ENCODE data around the gene TMEM45B. TPM values are rescaled to one million over a fixed set of nuclear protein-coding genes. Genes with fewer than 3 reads are reported as not detected.

Gene TMEM45B
- total RNA-seq, 4 donors from 2014 or later = 0.47 to 3.9 TPM; not detected in 2

DNA sequence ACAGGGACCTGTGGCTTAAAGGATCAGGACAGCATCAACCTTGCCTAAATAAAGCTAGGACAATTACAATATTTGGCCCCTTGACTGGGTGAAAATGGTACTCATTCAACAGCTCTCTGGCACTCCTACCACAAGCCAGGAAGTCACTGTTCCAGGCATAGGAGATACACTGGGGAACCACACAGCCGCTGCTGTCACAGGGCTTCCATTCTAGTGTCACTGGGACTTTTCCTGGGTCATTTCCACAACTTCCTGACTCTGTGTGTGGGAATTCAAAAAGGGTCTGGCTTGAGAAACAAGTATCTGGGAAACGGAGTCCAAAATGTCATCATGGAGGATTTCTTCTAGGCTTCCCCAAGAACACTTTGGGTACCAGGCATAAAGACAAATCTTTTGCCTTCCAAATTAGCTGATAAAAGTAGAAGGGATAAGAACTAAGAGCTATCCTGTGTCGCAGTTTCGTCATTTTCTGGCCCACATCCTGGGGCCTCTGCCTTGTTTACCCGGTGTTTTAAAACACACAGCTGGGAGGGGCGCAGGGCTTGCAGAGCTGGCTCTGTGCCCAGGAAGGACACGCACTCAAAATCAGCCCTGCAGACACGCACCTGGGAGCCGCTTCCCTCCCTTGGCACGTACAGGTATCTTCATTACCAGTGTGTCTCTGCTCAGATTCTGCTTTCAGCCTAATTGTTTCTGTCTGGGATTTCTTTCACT, 38.0 kb downstream of the TMEM45B start:
- Histone ChIP-seq H3K36me3 (peaks cover 0 to 10% of the 10 kb centered on the region in 2 donors), H3K27me3 (no peaks in the 10 kb centered on the region), H3K27ac (no peak overlapping the region), H3K4me3 (no peak overlapping the region), H3K4me1 (no peaks in the 10 kb centered on the region), H3K9me3 (no peaks in the 10 kb centered on the region)
- WGBS, 2 donors (ENCODE audit: low coverage in 1 of 2) = 16 to 24% methylated on average over 4 to 7 of the region's 10 CpGs
- ATAC-seq = no peak
- TF ChIP-seq EP300 (IDR thresholded peaks at IDR 0.05) (no peak), POLR2AphosphoS5 (IDR thresholded peaks at IDR 0.05) (no peak), POLR2A (IDR thresholded peaks at IDR 0.05) (no peak)
- TF ChIP-seq, protein P1, sequence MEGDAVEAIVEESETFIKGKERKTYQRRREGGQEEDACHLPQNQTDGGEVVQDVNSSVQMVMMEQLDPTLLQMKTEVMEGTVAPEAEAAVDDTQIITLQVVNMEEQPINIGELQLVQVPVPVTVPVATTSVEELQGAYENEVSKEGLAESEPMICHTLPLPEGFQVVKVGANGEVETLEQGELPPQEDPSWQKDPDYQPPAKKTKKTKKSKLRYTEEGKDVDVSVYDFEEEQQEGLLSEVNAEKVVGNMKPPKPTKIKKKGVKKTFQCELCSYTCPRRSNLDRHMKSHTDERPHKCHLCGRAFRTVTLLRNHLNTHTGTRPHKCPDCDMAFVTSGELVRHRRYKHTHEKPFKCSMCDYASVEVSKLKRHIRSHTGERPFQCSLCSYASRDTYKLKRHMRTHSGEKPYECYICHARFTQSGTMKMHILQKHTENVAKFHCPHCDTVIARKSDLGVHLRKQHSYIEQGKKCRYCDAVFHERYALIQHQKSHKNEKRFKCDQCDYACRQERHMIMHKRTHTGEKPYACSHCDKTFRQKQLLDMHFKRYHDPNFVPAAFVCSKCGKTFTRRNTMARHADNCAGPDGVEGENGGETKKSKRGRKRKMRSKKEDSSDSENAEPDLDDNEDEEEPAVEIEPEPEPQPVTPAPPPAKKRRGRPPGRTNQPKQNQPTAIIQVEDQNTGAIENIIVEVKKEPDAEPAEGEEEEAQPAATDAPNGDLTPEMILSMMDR (IDR thresholded peaks at IDR 0.05) = no peak

DNA sequence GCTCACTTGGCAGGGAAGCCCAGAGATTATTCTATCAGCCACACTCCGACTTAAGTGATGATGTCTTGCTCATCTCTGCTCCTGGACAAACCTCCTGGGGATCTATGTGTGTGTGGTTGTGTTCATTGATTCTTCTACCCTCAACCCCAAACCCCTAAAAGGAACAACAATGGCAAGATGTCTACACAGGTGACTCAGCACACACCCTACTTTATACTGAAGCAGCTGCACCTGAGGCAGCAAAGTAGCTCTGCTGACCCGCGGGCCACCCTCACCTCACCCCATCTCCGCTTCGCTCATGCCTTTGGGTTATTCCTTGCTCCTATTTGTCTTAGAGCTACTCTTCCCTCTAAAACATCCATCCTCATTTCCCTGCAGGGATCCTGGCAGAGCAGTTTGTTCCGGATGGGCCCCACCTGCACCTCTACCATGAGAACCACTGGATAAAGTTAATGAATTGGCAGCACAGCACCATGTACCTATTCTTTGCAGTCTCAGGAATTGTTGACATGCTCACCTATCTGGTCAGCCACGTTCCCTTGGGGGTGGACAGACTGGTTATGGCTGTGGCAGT, 38.7 kb downstream of the TMEM45B start:
- TF ChIP-seq, protein P1 (IDR thresholded peaks at IDR 0.05) = no peak
- TF ChIP-seq POLR2A (IDR thresholded peaks at IDR 0.05) (no peak), POLR2AphosphoS5 (IDR thresholded peaks at IDR 0.05) (no peak), EP300 (IDR thresholded peaks at IDR 0.05) (no peak)
- WGBS, 2 donors (ENCODE audit: low coverage in 1 of 2) = 78 to 87% methylated on average over 6 to 7 of the region's 7 CpGs
- ATAC-seq = no peak

DNA sequence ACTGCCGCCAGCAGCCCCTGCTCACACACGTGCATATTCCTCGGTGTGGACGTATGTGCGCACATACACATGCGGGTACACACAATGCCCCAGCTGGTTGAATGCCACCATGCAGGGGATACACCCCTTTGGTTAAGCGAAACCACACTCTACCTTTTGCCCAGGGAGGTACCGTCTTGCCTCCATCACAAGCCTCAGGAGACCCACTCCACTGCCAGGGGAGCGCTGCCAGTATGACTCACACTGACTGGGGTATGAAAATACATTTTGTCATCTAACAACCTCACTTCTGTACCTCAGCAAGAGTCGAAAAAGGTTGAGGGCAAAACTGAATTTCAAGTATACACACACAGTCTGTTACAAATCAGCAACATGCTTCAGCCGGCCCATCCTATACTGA, 39.4 kb downstream of the TMEM45B start:
- Histone ChIP-seq H3K4me3 (no peak overlapping the region), H3K9me3 (no peaks in the 10 kb centered on the region), H3K36me3 (peaks cover 0 to 24% of the 10 kb centered on the region in 2 donors), H3K27me3 (no peaks in the 10 kb centered on the region), H3K27ac (no peak overlapping the region), H3K4me1 (no peaks in the 10 kb centered on the region)
- TF ChIP-seq EP300 (IDR thresholded peaks at IDR 0.05) (no peak), POLR2A (IDR thresholded peaks at IDR 0.05) (no peak), POLR2AphosphoS5 (IDR thresholded peaks at IDR 0.05) (no peak)
- TF ChIP-seq, protein P1 (IDR thresholded peaks at IDR 0.05) = no peak
- WGBS, 2 donors (ENCODE audit: low coverage in 1 of 2) = 62 to 96% methylated on average over 5 to 9 of the region's 11 CpGs
- no peak for ATAC-seq

More for the DNA sequence above, 38.7 kb downstream of the TMEM45B start:
- H3K27ac ChIP-seq = no peak overlapping the region
- H3K36me3 ChIP-seq = peaks cover 0 to 16% of the 10 kb centered on the region in 2 donors
- no peaks in the 10 kb centered on the region for H3K4me1 ChIP-seq
- H3K27me3 ChIP-seq = no peaks in the 10 kb centered on the region
- no peaks in the 10 kb centered on the region for H3K9me3 ChIP-seq
- no peak overlapping the region for H3K4me3 ChIP-seq

DNA sequence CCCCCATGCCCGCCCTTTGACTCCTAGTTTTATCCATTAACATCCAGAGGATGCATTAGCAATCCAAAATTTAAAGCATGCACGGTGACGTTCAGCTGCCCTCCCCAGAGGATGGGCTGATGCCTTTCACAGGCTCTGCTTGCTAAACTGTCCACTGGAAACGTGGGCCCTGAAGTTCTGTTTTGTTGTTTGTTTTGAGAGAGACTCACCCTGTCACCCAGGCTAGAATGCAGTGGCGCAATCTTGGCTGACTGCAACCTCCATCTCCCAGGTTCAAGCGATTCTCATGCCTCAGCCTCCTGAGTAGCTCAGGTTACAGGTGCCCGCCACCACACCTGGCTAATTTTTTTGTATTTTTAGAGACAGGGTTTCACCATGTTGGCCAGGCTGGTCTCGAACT, 40.4 kb downstream of the TMEM45B start:
- 83 to 85% methylated on average over 4 to 5 of the region's 8 CpGs for WGBS, 2 donors (ENCODE audit: low coverage in 1 of 2)
- no peak for TF ChIP-seq POLR2AphosphoS5 (IDR thresholded peaks at IDR 0.05)
- TF ChIP-seq POLR2A (IDR thresholded peaks at IDR 0.05) = no peak
- TF ChIP-seq, protein P1 (IDR thresholded peaks at IDR 0.05) = no peak
- TF ChIP-seq EP300 (IDR thresholded peaks at IDR 0.05) = no peak
- Histone ChIP-seq H3K9me3 (no peaks in the 10 kb centered on the region), H3K36me3 (peaks cover 0 to 34% of the 10 kb centered on the region in 2 donors), H3K4me3 (no peak overlapping the region), H3K4me1 (no peaks in the 10 kb centered on the region), H3K27ac (no peak overlapping the region), H3K27me3 (no peaks in the 10 kb centered on the region)
- no peak for ATAC-seq

Data from gastroesophageal sphincter (tissue), 4 donors.